Inflammatory macrophage (primary cell): Measurements from ENCODE around the gene KDR.

Source experiments
- DNase-seq, 2 donors: peaks; one replicate each; pipeline ENCODE4 v3.0.0-alpha.2; 2020 to 2022
- total RNA-seq, 18 experiments: gene quantifications; one replicate each; lab custom pipeline; 2026; ENCODE audit warnings: mixed read lengths in 6 of 18, inconsistent platforms in 2 of 18; lab: John Stamatoyannopoulos, UW

The KDR gene
- 0 to 1.5 (median 0.22) reads per million in 18 experiments for total RNA-seq

DNA sequence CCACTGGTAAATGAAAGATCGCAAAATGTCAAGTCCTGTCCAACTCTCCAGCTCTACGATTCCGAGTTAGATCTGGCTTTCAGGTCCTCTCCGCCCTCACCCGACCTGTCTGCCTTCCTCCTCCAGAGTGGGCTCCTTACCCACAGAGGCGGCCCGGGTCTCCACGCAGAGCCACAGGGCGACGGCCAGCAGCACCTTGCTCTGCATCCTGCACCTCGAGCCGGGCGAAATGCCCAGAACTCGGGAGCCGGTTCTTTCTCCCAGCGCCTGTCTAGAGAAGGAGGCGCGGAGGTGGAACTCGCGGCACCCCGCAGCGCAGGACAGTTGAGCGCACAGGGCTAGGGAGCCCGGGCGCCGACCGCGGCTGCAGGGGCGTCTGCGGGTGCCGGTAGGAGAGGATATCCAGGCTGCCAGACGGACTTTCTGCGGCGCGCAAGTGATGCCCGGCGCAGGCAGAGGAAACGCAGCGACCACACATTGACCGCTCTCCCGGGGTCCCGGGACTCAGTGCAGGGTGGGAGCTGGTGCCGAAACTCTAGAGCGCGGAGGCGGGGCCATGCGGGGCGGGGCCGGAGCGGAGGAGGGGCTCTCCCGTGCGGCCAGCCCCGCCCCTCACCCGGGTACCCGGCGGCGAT is at the start of gene KDR:
Gene KDR (minus strand): TSS at position 509 of the 635 bp plus-strand sequence. CDS start 302 bp downstream, at position 207.
- no peak for DNase-seq

DNA sequence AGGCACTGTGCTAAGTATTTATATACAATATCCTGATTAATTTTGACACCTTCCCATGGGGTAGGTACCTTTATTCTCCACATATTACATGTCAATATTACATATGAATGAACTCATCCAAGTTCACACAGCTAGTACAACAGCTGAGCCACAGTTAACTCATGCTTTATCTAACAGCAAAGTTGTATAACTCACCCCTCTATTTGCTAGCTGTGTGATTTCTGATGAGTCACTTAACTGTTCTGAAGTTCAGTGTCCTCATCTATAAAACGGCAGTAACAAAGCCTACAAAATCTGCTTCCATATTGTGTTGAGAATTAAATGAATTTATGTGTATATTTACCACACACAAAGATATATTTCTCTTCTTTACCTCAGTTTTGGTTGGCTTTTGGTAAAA is 48.2 kb upstream of the KDR start:
- DNase-seq, result no peak

- DNase-seq, result no peak
Measured at GRCh38 chr4:55172694-55173287, 47.4 kb upstream of the KDR start.

- DNase-seq, result no peak
Measured at GRCh38 chr4:55170462-55170861, 45.1 kb upstream of the KDR start.

DNA sequence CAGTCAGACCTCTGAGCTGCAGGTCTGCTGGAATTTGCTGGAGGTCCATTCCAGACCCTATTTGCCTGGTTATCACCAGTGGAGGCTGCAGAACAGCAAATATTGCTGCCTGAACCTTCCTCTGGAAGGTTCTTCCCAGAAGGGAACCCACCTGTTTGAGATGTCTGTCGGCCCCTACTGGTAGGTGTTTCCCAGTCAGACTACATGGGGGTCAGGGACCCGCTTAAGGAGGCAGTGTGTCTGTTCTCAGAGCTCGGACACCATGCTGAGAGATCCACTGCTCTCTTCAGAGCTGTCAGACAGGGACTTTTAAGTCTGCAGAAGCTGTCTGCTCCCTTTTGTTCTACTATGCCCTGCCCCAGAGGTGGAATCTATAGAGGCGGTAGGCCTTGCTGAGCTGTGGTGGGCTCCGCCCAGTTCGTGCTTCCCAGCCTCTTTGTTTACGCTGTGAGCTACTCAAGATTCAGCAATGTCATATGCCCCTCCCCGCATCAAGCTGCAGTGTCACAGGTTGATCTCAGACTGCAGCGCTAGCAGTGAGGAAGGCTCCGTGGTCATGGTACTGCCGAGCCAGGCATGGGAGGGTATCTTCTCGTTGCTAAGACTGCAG is 44.1 kb upstream of the KDR start:
- DNase-seq, result no peak

DNA sequence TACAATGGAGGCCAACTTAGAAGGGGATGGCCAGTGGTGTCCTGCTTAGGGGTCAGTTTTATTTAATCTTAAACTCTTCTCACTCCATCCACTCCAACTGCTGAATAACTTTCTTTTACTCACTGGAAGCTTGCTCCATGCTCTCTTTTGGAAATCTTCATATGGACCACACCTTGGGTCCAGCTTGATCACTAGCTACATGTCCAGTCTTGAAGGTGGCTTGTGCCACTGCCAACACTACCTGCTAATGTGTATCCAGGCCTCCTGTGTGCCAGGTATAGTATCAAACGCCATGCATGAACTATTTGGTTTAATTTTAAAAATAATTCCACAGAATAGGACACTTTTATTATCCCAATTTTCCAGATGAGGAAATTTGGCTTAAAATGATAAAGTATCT is 37.0 kb upstream of the KDR start:
- DNase-seq, result no peak

- no peak for DNase-seq
Measured at GRCh38 chr4:55161739-55162138, 36.3 kb upstream of the KDR start.

- no peak for DNase-seq
Measured at GRCh38 chr4:55159851-55160250, 34.5 kb upstream of the KDR start.

- no peak for DNase-seq
Measured at GRCh38 chr4:55158957-55159356, 33.6 kb upstream of the KDR start.

GRCh38 chr4:55157559-55158277 is 32.3 kb upstream of the KDR start:
- no peak for DNase-seq

- no peak for DNase-seq
Measured at GRCh38 chr4:55154933-55155332, 29.5 kb upstream of the KDR start.

DNA sequence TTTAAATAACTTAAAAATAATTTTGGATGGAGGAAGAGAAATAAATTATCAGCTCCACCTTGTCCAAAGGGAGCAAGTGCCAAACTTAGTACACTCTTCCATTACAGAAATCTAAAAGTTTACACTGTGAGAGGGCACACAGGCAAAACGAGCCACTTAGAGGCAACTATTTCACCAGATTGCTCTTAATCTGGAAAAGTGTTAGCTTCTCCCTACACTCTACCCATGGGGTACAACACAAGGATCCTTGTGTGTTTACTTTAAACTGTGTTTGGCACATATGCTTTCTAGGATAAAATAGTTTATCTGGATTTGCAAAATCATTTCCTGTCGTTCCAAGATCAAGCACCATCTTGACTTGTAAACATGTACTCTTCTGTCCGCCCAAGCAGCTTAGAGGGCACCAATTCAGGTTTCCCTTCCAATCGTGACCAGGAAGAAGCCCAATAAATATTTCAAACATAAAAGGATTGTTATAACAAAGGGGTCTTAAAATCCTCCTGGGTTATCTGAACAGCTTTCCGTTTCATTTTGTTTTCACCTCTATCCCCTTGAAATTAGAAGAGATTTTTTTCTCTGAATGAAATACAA is 29.0 kb upstream of the KDR start:
- no peak for DNase-seq

DNA sequence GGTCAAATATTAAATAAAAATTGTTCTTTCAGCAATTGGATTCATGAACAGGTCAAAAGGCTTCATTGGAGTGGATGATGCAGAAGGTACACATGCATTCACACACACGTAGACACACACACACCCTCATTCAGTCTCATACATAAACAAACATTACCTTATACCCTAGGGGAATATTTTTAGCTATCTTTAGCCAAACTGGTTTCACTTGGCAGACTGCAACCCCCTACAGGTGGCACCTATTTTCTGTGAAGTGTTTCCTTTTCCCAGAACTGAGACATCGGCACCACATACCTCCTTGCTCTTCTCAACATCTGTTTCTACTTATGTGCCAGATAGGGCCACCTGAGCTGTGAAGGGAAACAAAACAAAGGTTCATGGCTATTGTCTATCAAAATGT is 18.5 kb upstream of the KDR start:
- DNase-seq, result no peak

DNA sequence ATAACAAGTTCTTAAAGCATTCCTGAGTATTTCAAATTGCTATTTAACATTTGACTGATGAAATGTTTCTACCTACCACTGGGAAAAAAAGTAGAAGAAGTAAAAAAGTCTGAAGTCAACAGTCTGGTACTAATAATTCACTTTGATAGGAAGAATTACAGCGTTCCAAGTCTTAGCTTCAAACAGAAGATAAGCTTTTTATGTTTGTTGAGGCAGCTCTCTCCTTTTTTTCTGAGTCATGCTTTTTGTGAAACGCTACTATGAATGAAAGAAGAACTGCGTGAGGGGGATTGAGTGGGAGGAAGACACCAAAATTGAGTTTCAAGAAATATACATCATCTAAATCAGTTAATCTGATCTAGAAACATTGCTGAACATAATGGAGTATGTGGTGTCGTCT is 13.0 kb upstream of the KDR start:
- DNase-seq, result no peak

- no peak for DNase-seq
Measured at GRCh38 chr4:55136634-55137033, 11.2 kb upstream of the KDR start.

DNA sequence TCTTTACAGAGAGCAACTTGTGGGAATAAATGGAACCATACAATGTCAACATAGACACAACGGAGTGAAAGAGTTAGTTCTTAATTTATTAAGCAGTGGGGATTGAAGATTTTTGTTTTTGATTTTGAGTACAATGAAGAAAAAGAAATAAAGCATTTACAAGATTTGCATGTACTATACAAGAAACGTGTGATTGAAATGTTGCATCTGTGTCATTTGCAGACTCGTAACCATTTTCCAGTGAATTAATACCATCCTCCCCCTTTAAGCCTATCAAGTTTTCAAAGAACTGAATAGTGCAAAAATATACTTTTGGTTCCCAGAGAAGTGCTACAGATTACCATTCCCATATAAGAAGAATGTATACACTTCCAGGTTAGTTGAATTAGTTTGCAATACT is 8.6 kb upstream of the KDR start:
- DNase-seq, result no peak

DNA sequence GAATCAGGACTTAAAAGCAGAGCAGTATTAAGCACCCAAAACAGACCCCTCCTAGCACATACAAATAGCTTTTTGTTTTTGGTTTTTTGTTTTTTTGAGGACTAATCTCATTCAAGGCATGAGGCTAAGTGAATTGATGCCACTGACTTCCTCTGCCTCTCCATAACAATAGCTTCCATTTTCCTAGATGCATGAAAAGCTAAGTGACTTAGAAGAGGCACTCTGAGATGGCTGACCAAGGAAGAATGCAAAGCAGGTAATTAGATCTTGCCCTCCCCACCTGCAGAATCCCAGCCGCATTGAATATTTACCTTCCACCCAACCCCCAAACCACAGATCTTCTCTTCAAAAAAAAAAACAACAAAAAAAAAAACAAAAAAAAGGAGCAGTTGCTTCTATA is 7.4 kb upstream of the KDR start:
- DNase-seq, result no peak

DNA sequence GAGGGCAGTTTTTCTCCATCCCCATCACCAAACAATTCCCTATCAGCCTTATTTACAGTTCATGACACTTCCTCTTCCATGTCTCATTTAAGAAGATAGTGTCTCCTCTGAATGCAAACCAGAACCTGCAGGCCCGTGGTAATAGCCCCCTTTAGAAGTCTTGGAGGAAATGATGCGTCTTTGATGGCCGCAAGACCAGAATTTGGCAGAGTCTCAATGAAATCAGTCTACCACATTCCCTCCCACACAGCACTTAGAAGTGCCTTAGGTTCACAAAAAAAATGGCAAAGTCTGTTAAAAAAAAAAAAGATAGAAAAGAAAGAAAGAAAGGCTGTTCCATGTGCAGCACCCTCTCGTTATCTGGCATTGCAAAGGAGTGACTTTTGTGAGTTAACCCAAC is 2.1 kb upstream of the KDR start:
- no peak for DNase-seq

GRCh38 chr4:55127053-55127452 is 1.7 kb upstream of the KDR start:
- no peak for DNase-seq

GRCh38 chr4:55125763-55126541 is 557 bp upstream of the KDR start:
- no peak for DNase-seq

GRCh38 chr4:55124322-55125076 is 896 bp downstream of the KDR start:
- DNase-seq, result no peak

GRCh38 chr4:55123791-55124190 is 1.6 kb downstream of the KDR start:
- DNase-seq, result no peak
